KBM-7 (cell line): ENCODE measurements around the gene IFI30.
A peak's percentile ranks its signal among the peaks of the same experiment; 100 is the strongest.

Experiments
- DNase-seq: peaks from one replicate; pipeline ENCODE4 v3.0.0-alpha.2; 2015
- in situ Hi-C: fragments of 300-500 bp; cut with MboI; formaldehyde crosslinking; loops from 2 replicates; pipeline ENCODE4 v1.14.3; 2020; ENCODE audit warnings: low sequenced_read_pairs, low pct_unique_long_range_greater_than_20kb, mixed read lengths

IFI30 gene

GRCh38 chr19:18173572-18174288, at the start of gene IFI30:
Gene IFI30 (plus strand): TSS chr19:18173813. CDS start chr19:18173842, 29 bp downstream.
- in situ Hi-C loops, result no loop called here
- DNase-seq, result peak; percentile 88

DNA sequence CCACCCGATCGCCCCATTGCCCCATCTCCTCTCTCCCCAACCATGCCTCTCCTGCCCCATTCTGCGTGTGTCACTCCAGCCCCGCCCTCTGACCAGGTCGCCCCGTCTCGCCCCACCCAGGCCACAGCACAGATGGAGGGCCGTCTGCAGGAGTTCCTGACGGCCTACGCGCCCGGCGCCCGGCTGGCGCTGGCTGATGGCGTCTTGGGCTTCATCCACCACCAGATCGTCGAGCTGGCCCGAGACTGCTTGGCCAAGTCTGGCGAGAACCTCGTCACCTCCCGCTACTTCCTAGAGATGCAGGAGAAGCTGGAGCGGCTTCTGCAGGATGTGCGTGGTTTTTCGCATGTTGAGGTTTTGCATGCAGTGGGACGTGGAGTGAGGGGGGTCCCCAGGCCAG, 49.8 kb upstream of the IFI30 start:
- DNase-seq, result no peak
- in situ Hi-C loops, result no loop called here

DNA sequence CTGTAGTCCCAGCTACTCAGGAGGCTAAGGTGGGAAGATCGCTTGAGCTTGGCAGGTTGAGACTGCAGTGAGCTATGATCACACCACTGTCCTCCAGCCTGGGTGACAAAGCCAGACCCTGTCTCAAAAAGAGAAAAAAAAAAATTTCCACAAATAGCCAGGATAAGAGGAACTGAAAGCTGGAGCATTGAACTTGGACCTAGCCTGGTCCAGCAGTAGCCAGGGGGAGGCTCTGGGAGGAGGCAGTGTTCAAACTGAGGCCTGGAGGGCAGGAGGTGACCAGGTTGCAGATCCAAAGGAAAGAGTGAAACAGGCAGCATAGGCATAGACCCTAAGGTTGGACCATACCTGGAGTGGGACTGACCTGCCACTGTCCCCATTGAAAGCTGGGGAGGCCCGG, 47.5 kb upstream of the IFI30 start:
- in situ Hi-C loops, result no loop called here
- DNase-seq, result no peak

DNA sequence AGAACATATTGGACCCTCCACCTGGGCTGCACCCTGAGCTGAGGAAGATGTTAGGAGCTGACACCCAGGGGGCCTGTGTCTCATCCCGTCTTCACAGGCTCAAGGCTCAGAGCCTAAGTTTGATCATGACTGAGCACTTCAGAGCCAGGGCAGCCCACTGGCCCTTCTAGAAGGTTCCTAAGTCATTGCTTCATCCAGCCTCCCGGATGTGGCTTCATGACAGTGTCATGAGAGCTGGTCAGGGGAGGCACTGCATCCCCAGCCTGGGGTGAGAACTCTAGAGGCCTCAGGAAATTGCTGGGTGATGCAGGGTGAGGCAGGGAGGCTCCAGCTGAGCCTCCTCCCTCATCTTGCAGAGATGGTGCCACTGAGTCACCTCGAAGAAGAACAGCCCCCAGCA, 45.6 kb upstream of the IFI30 start:
- no peak for DNase-seq
- in situ Hi-C loops, result no loop called here

GRCh38 chr19:18128805-18129204, 44.8 kb upstream of the IFI30 start:
- in situ Hi-C loops, result no loop called here
- no peak for DNase-seq

GRCh38 chr19:18130523-18131242, 42.9 kb upstream of the IFI30 start:
- no peak for DNase-seq
- in situ Hi-C loops, result no loop called here

GRCh38 chr19:18131841-18132596, 41.6 kb upstream of the IFI30 start:
- DNase-seq, result no peak
- in situ Hi-C loops, result no loop called here

GRCh38 chr19:18135712-18136584, 37.7 kb upstream of the IFI30 start:
- in situ Hi-C loops, result no loop called here

GRCh38 chr19:18137242-18137641, 36.4 kb upstream of the IFI30 start:
- DNase-seq, result no peak
- in situ Hi-C loops, result no loop called here

More at GRCh38 chr19:18135712-18136584, 37.7 kb upstream of the IFI30 start:
- no peak for DNase-seq

DNA sequence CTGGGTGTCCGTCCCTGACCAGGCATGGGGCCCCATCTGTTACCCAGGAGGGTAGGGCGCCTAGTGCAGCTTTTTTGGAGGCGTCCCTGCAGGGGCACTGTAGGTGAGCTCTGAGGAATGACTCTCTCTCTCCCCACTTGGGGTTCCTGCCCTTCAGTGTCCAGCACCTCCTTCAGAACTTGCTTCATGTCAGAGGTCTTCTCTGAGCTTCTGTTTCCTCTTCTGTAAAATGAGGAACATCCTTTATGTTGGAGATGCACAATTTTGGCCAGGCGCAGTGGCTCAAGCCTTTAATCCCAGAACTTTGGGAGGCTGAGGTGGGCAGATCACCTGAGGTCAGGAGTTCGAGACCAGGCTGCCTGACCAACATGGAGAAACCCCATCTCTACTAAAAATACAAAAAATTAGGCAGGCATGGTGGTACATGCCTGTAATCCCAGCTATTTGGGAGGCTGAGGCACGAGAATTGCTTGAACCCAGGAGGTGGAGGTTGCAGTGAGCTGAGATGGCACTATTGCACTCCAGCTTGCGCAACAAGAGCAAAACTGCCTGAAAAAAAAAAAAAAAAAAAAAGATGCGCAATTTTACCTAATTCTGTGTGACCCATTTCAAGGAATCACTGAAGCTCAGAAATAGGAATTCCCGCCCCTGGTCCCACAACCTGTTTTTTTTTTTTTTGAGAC, 35.8 kb upstream of the IFI30 start:
- no peak for DNase-seq
- in situ Hi-C loops, result no loop called here

DNA sequence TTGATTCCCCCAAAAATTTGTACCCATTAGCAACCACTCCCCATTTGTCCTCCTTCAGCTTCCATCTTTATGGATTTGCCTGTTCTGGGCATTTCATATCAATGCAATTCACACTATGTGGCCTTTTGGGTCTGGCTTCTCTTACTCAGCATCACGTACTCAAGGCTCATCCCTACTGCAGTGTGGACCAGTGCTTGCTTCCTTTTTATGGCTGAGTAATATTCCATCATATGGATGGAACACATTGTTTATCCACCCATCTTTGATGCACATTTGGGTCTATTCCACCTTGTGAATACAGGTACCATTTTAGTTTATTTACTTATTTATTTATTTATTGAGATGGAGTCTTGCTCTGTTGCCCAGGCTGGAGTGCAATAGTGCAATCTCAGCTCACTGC, 33.1 kb upstream of the IFI30 start:
- no peak for DNase-seq
- in situ Hi-C loops, result no loop called here

DNA sequence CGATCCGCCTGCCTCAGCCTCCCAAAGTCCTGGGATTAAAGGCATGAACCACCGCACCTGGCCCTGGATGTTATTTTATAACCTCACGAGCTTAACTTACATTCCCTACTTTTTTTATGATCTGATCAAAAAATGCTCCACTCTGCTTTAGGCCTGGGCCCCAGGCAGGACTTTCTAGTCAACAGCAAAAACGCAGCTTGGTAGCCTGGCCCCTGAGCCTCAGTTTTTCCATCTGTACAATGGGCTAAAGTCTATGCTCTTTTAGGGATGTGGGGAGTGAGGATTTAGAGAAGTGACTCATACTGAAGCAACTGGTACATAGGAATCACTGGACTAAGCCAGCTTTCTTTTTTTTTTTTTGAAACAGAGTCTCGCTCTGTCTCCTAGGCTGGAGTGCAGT, 32.6 kb upstream of the IFI30 start:
- in situ Hi-C loops, result no loop called here
- no peak for DNase-seq

DNA sequence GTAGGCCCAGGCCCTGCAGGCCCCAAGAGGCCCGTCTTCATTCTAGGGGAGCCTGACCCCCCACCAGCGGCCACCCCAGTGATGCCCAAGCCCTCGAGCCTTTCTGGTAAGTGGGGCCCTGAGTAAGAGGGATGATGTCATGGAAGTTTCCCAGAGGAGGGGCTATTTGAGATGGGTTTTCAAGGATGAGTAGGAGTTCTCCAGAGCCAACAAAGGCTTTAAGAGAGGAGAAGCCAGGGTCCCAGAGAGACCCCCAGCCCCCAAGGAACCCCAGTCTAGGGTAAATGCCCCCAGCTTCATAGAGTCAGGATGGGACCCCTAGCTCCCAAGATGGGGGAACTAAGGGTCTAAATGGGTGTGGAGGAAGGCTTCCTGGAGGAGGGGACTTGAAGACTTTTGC, 29.7 kb upstream of the IFI30 start:
- no peak for DNase-seq
- in situ Hi-C loops, result no loop called here

- in situ Hi-C loops, result no loop called here
- DNase-seq, result no peak
Observed at GRCh38 chr19:18144361-18144760, 29.3 kb upstream of the IFI30 start.

DNA sequence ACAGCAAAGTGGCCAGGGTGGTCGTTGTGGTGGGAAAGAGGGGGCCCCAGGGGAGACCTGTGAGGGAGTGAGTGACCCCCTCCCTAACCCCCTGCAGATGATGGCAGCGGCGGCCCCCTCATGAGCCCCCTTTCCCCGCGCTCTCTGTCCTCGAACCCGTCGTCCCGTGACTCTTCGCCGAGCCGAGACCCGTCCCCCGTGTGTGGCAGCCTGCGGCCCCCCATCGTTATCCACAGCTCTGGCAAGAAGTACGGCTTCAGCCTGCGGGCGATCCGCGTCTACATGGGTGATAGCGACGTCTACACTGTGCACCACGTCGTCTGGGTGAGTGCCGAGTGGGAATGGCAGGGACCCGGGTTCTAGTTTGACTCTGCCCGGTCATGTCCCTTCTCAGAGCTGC, 28.7 kb upstream of the IFI30 start:
- in situ Hi-C loops, result no loop called here
- no peak for DNase-seq

DNA sequence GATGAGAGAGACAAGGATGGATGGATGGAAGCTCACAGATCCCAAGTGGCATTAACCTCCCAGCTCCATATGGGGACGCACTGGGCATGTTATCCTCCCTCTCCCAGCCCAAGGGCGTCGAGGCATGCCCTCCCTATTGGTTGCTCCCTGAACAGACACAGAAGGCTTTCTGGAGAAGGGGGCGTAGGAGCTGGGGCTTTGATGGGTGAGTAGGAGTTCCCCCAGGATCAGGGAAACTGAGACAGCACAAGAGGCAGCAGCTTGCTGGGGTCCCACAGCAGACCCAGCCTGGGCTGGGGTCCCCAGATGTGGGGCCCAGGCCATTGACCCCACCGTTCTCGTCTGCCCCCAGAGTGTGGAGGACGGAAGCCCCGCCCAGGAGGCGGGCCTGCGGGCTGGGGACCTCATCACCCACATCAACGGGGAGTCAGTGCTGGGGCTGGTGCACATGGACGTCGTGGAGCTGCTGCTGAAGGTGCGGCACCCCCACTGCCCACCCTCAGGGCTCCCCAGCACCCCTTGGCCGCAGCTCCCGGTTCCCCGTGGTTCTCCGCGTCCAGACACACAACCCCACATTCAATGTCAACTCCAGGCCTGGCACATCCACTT, 28.1 kb upstream of the IFI30 start:
- DNase-seq, result no peak
- in situ Hi-C loops, result no loop called here

DNA sequence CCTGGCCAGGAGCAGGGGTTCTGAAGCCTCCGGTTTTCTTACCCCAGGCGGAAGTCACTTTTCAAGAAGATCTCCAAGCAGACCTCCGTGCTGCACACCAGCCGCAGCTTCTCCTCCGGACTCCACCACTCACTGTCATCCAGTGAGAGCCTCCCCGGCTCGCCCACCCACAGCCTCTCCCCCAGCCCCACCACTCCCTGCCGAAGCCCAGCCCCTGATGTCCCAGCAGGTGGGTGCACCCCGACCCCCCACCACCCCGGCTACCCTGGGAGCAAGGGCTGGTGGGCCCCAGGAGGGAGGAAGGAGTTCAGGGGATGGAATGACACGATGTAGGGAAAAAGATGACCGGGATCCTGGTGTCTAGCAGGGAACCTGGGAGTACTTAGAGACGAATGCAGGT, 26.2 kb upstream of the IFI30 start:
- in situ Hi-C loops, result no loop called here
- DNase-seq, result no peak

DNA sequence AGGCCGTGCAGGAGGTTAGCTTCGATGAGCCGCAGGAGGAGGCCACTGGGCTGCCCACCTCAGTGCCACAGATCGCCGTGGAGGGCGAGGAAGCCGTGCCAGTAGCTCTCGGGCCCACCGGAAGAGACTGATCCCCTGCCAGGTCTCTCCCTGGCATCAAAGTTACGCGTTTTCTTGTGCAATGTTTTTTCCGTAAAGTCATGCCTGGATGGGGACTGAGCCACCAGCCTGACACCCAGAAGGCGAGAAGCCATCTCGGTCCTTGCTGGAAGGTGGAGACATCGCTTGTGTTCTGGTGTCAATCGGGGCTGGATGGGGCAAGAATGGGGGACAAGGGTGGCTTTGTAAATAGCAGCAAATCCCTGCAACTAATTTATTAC, 24.0 kb upstream of the IFI30 start:
- in situ Hi-C loops, result no loop called here
- no peak for DNase-seq
